Stimulated activated CD4-positive, alpha-beta T cell treated with anti-CD3 and anti-CD28 coated beads, Interleukin-2, amount 100 ng/mL, for 48 hours (primary cell): Measurements from ENCODE around the gene OGFR.

ENCODE experiments used
- DNase-seq, 2 donors: peaks; one replicate each; pipeline ENCODE4 v3.0.0-alpha.2; 2020

Gene OGFR

DNA sequence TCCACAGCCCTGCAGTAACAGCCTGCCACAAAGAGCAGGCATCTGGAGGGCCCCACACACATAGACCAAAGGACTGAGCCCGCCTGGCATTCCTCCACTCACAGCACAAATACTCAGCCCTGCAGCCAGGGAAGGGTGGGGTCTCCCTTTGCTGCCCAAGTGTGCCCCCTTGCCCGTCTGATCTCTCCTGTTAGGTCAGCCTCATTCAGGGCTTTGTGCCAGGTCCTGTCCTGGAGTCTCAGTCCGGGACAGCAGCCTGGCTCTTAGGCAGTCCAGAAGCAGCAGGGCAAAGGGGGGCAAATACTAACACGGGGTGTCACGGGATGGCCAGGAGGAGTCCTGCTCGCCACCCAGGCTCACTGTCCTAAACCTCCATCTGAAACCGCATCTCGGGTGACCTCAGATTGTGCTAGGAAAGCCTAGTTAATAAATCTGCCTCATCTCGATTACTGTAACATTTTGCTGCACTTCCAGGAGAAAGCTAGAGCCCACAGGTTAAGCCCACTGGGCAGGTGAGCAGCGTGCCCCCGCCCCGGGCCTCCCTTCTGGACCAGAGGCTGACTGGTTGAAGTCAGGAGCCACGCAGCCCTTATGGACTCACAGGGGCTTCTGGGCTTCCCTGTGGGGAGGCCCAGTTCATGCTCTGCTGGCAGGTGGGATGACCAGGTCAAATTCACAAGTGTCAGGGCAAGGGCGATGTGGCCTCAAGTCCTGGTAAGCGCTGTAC lies 3.2 kb upstream of the OGFR start:
- DNase-seq, result no peak

- no peak for DNase-seq
Measured at GRCh38 chr20:62802026-62802712, 2.5 kb upstream of the OGFR start.

GRCh38 chr20:62804021-62804626 lies 511 bp upstream of the OGFR start:
- no peak for DNase-seq

DNA sequence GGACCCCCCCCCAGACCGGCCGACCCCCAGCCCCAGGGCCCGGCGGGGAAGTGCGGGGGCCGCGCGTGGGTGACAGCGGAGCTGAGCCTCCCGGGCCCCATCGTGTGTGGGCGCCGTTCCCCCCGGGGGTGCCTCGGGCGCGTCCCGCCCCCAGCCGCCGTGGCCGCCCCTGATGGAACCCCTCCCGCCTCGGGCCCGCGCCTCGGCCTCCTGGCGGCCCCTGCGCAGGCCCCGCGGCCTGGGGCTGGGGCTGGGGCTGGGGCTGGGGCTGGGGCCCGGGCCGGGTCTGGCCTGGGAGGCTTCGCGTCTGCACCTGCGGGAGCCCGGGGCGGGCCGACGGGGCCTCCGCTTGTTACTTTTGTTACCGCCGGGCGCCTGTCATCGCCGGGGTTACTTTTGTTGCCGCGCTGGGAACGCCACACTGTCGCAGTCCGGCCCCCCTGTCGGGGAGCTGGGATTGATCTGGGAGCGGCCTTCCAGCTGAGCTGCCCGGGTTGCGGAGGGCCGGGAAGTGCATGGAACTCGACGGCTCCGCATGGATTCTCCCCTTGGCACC lies 598 bp downstream of the OGFR start:
- no peak for DNase-seq

- DNase-seq, result no peak
Measured at GRCh38 chr20:62805711-62806382, 1.2 kb downstream of the OGFR start.

GRCh38 chr20:62806383-62807050 lies 1.9 kb downstream of the OGFR start:
- no peak for DNase-seq

DNA sequence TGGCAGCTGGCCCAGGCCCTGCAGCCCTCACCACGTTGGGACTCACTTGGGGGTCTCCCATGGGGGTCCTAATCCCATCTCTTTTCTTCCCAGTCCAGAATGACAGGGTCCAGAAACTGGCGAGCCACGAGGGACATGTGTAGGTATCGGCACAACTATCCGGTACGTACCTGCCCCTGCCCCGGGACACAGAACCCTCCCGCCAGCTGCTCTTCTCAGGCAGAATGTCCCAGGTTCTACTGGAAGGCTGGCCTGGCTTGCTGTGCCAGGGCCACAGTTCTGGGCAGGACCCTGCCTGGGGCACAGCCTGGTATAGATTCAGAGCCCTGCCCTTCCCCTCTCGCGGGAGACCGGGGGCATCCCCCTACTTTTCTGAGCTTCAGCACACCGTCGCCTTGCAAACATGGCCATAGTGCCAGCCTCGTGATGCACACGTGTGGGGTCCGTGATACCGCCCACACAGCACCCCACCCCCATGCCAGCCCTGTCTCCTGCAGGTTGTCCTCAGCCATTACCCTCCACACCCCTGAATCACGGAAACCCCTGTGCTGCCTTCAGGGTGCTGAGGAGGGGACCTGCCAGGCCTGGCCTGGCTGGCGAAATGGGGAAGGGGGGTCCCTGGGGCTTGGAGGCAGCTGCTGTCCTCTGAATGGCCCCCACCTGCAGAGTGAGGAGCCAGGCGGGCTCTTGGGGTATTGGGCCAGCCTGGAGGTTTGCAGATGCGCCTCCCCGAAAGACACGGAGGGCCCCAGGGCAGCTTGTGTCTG lies 3.0 kb downstream of the OGFR start:
- no peak for DNase-seq

DNA sequence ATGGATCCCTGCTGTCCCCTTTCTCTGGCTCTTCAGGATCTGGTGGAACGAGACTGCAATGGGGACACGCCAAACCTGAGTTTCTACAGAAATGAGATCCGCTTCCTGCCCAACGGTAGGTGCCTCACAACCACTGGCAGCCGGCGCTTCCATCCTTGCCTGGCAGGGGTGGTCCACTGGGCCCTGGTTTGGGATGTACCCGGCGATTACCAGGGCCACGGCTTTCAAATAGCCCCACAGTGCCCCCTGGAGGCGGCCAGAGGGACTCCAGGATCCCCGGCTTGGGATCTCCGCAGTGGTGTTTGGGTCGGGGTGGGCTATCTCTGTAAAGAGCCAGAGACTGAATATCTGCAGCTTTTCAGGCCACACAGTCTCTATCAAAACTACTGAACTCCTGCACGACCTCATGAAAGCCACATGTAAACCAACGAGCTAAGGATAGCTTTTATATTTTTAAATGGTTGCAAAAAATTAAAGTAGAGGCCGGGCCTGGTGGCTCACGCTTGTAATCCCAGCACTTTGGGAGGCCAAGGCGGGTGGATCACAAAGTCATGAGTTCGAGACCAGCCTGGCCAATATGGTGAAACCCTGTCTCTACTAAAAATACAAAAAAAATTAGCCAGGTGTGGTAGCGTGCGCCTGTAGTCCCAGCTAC lies 3.7 kb downstream of the OGFR start:
- peak; percentile 76 to 78 for DNase-seq

- DNase-seq, result no peak
Measured at GRCh38 chr20:62809530-62810428, 5.1 kb downstream of the OGFR start.

GRCh38 chr20:62811320-62811719 lies 6.7 kb downstream of the OGFR start:
- DNase-seq, result no peak

GRCh38 chr20:62811720-62812119 lies 7.1 kb downstream of the OGFR start:
- DNase-seq, result no peak

GRCh38 chr20:62812181-62812906 lies 7.7 kb downstream of the OGFR start:
- no peak for DNase-seq

GRCh38 chr20:62812907-62813200 lies 8.2 kb downstream of the OGFR start:
- no peak for DNase-seq

DNA sequence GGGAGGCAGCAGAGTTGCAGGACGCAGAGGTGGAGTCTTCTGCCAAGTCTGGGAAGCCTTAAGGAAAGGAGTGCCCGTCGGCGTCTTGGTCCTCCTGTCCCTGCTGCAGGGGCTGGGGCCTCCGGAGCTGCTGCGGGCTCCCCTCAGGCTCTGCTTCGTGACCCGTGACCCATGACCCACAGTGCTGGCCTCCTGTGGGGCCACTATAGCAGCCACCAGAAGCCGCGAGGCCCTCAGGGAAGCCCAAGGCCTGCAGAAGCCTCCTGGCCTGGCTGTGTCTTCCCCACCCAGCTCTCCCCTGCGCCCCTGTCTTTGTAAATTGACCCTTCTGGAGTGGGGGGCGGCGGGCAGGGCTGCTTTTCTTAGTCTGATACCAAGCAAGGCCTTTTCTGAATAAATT lies 9.0 kb downstream of the OGFR start:
- no peak for DNase-seq

DNA sequence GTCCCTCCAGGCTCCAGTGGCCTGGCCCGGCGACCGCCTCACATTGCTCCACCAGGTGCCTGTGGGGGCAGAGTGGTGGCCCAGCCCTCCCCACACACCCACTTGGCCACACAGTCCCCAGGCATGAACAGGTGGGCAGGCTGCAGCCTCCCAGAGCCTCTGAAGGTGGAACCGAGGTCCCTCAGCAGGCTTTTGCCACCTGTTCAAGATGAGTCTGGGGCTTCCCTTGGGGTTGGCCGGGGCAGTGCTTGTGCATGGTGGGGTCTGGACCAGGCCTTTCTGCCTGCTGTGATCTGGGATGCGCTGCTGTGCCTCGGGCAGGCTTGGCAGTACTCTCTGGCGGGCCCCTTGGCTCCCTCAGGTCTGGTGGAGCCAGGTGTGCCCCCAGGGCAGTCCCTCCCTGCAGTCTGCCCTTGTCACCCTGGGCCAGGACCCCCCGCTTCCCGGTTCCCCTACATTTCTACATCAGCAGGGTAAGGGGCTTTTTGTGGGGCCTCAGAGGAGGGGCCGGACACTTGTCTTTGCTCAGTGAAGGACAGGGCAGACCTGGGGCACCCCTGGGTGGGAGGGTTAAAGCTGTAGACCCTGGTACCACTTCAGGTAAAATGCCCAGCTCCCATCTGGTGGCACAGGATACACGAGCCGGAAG lies 9.5 kb downstream of the OGFR start:
- DNase-seq, result no peak

DNA sequence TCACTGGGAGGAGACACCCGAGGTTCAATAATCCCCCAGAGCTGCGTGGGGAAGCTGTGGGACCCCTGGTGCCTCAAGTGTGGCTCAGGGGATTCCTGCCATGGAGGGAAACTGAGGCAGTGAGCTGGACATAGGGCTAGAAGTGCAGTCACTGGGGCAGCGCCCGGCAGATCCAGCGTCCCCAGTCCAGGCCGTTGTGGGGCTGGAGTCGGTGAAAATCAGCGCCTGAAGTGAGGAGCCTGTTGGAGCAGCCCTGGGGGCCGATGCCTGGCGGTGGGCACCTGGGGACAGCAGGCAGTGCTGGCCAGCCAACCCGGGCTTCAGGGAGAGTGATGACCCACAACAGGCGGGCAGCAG lies 10.1 kb downstream of the OGFR start:
- DNase-seq, result no peak

DNA sequence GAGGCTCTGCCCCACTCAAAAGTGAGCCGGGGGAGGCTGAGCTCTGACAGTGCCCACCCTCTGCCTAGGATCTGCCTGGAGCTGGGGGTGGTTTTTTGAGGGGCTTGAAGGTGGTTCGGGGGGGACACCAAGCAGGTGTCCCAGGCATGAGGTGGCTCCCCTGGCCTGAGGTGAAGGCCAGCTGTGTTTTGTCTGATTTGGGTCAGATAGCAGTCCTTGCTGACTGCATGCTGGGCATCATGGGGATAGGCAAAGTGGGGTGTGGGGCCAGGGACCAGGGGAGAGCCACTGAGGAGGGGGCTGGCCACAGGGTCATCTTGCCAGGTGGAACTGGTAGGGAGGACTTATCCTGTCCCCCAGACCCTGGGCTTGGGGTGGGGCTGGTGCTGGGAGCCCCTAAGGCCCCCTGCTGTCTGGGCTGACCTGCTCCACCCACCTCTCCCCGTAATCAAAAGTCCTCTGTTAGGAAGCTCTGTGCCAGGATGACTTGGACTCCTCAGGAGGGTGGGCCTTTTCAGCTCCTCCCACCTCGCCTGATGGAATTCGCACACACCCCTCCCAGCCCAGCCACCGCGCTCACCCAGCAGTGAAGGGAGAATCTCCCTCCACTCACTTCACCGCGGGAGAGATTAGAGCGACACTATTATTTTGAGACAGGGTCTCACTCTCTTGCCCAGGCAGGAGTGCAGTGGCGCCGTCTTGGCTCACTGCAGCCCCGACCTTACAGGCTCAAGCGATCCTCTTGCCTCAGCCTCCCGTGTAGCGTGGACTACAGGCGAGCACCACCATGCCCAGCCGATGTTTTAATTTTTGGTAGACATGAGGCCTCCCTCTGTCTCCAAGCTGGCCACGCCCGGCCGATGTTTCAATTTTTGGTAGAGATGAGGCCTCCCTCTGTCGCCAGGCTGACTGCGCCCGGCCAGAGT lies 10.7 kb downstream of the OGFR start:
- no peak for DNase-seq
